GM23338 (cell line): Measurements from ENCODE around the gene SSTR1. TPM values are rescaled to one million over a fixed set of nuclear protein-coding genes. Genes with fewer than 3 reads are reported as not detected.

Source experiments
- ATAC-seq: fragments of 200-7000 bp; cut with Tn5 transposase; 3 replicates; pipeline ENCODE4 v1.9.1; 2020
- DNase-seq: peaks from one replicate; pipeline ENCODE4 v3.0.0-alpha.2; 2015; ENCODE audit warnings: low spot score
- H2AFZ ChIP-seq: fragments of 200-600 bp; sonication (generic); 2 replicates; pipeline ENCODE4 v1.8.0; 2016; ENCODE audit warnings: antibody characterized with exemption, mild to moderate bottlenecking, moderate library complexity
- H3F3A ChIP-seq: fragments of 200-600 bp; sonication (generic); replicated peaks from 2 replicates; pipeline ENCODE4 v1.8.0; 2017; ENCODE audit warnings: antibody characterized with exemption, mixed run types, low read depth
- H3K27ac ChIP-seq: fragments of 200-600 bp; sonication (generic); 2 replicates; pipeline ENCODE4 v1.6.1; 2016; ENCODE audit warnings: low read depth
- H3K27me3 ChIP-seq: fragments of 200-600 bp; sonication (generic); 2 replicates; pipeline ENCODE4 v1.8.0; 2016; ENCODE audit warnings: mild to moderate bottlenecking, mixed run types, moderate library complexity; ENCODE audit not compliant: insufficient read depth
- H3K36me3 ChIP-seq: fragments of 200-600 bp; sonication (generic); 2 replicates; pipeline ENCODE4 v1.8.0; 2016; ENCODE audit warnings: mild to moderate bottlenecking; ENCODE audit not compliant: insufficient read depth
- H3K4me1 ChIP-seq: fragments of 200-600 bp; sonication (generic); 2 replicates; pipeline ENCODE4 v1.8.0; 2016; ENCODE audit warnings: mild to moderate bottlenecking, moderate library complexity; ENCODE audit not compliant: insufficient read depth
- H3K4me2 ChIP-seq: fragments of 200-600 bp; sonication (generic); 2 replicates; pipeline ENCODE4 v1.7.1; 2017; ENCODE audit warnings: mixed run types
- H3K4me3 ChIP-seq: fragments of 200-600 bp; sonication (generic); 2 replicates; pipeline ENCODE4 v1.6.1; 2016; ENCODE audit warnings: mixed run types
- H3K79me2 ChIP-seq: fragments of 200-600 bp; sonication (generic); replicated peaks from 2 replicates; pipeline ENCODE4 v1.8.0; 2017; ENCODE audit warnings: mild to moderate bottlenecking; ENCODE audit not compliant: insufficient read depth
- H3K9me2 ChIP-seq: fragments of 200-600 bp; sonication (generic); 2 replicates; pipeline ENCODE4 v1.8.0; 2017; ENCODE audit not compliant: insufficient read depth
- H4K20me1 ChIP-seq: fragments of 200-600 bp; sonication (generic); replicated peaks from 2 replicates; pipeline ENCODE4 v1.8.0; 2017; ENCODE audit warnings: mild to moderate bottlenecking; ENCODE audit not compliant: insufficient read depth
- H3K27ac Mint-ChIP-seq: 2 replicates; pipeline ENCODE4 v1.8.0; 2020; ENCODE audit warnings: inconsistent platforms, mild to moderate bottlenecking, moderate library complexity, mixed read lengths
- H3K27me3 Mint-ChIP-seq: 3 replicates; pipeline ENCODE4 v1.8.0; 2022; ENCODE audit warnings: low read depth, mild to moderate bottlenecking, moderate library complexity, mixed read lengths, inconsistent platforms; ENCODE audit not compliant: insufficient read depth, poor library complexity
- H3K36me3 Mint-ChIP-seq: 3 replicates; pipeline ENCODE4 v1.8.0; 2021; ENCODE audit warnings: low read depth, mild to moderate bottlenecking, inconsistent platforms, moderate library complexity, mixed read lengths
- H3K4me1 Mint-ChIP-seq: 3 replicates; pipeline ENCODE4 v1.8.0; 2020; ENCODE audit warnings: mild to moderate bottlenecking, inconsistent platforms, mixed read lengths
- H3K4me3 Mint-ChIP-seq: 3 replicates; pipeline ENCODE4 v1.8.0; 2021; ENCODE audit warnings: moderate library complexity, mild to moderate bottlenecking, inconsistent platforms, mixed read lengths
- H3K9me3 Mint-ChIP-seq: 3 replicates; pipeline ENCODE4 v1.8.0; 2020; ENCODE audit warnings: moderate library complexity, mild to moderate bottlenecking, inconsistent platforms, mixed read lengths
- CREB1 ChIP-seq: fragments of 250-450 bp; sonication (Bioruptor Pico); IDR thresholded peaks from 2 replicates; pipeline ENCODE4 v1.5.0; 2020; ENCODE audit warnings: low read depth, mild to moderate bottlenecking, moderate library complexity
- CTCF ChIP-seq, 2 experiments: fragments of 200-600 bp in 1 of 2; sonication (generic) in 1 of 2; conservative IDR thresholded peaks; 2 replicates each; pipeline versions ENCODE4 v1.5.1 to v1.6.1; 2016 to 2017; ENCODE audit warnings: antibody characterized with exemption in 2 of 2, low read depth in 2 of 2, mild to moderate bottlenecking in 2 of 2, moderate library complexity in 1 of 2
- EZH2 ChIP-seq: fragments of 200-600 bp; sonication (generic); IDR thresholded peaks from one replicate; pipeline ENCODE4 v1.8.0; 2017; ENCODE audit warnings: antibody characterized with exemption, mild to moderate bottlenecking, low read depth; ENCODE audit not compliant: unreplicated experiment
- NANOG ChIP-seq: IDR thresholded peaks from 2 replicates; pipeline ENCODE4 v1.6.1; 2016; ENCODE audit warnings: antibody characterized with exemption, borderline replicate concordance
- POLR2AphosphoS5 ChIP-seq: IDR thresholded peaks from 2 replicates; pipeline ENCODE4 v1.6.1; 2016; ENCODE audit warnings: antibody characterized with exemption, low read depth
- REST ChIP-seq: IDR thresholded peaks from one replicate; pipeline ENCODE4 v1.6.1; 2018; ENCODE audit warnings: antibody characterized with exemption; ENCODE audit not compliant: unreplicated experiment
- STAT1 ChIP-seq: IDR thresholded peaks from one replicate; pipeline ENCODE4 v1.6.1; 2016; ENCODE audit warnings: antibody characterized with exemption; ENCODE audit not compliant: unreplicated experiment
- ZNF114 ChIP-seq: fragments of 250-450 bp; sonication (Bioruptor Pico); IDR thresholded peaks from 2 replicates; pipeline ENCODE4 v1.5.0; 2020; ENCODE audit warnings: mild to moderate bottlenecking, moderate library complexity
- ZNF462 ChIP-seq: fragments of 250-450 bp; sonication (Bioruptor Pico); IDR thresholded peaks from 2 replicates; pipeline ENCODE4 v1.5.0; 2020; ENCODE audit warnings: mild to moderate bottlenecking, moderate library complexity
- polyA plus RNA-seq: library from polyadenylated mRNA; unstranded; fragments of >200 nt; fragmentation: Nextera tagmentation; extraction: Ambion mirVana; gene quantifications from 2 replicates; pipeline ENCODE4 v1.2.1, GENCODE V29; 2016
- total RNA-seq: library from RNA; depleted of rRNA; stranded (reverse); fragments of >200 nt; shearing (Covaris generic); gene quantifications from 2 replicates; pipeline ENCODE4 v1.2.3, GENCODE V29; 2014

SSTR1 gene
- total and polyA plus RNA-seq, 2 experiments from 2014 or later, result 0.42 to 0.80 TPM

- TF ChIP-seq STAT1, result no peak
- no peak for TF ChIP-seq EZH2
- TF ChIP-seq REST, result no peak
- no peak for TF ChIP-seq CTCF (conservative IDR thresholded peaks at IDR 0.05; ENCODE audit: low read depth in 2 of 2)
- no peak for TF ChIP-seq CREB1 (CRISPR knock-in tag)
- TF ChIP-seq ZNF114, result no peak
- TF ChIP-seq POLR2AphosphoS5, result no peak
Measured at GRCh38 chr14:38187528-38187927, 20.2 kb upstream of the SSTR1 start (continued).

GRCh38 chr14:38189930-38190726, 17.6 kb upstream of the SSTR1 start:
- Histone ChIP-seq H4K20me1 (0 out of 2 replicates have a peak, but pooled peaks cover 4% of the 10 kb centered on the region), H2AFZ (no peak overlapping the region), H3K27me3 (no peaks in the 10 kb centered on the region), H3K4me2 (peak overlapping the region; percentile 64), H3F3A (peaks cover 16% of the 10 kb centered on the region), H3K4me3 (peak overlapping the region; percentile 90), H3K79me2 (peaks cover 44% of the 10 kb centered on the region), H3K4me1 (peaks cover 31% of the 10 kb centered on the region), H3K36me3 (peaks cover 21% of the 10 kb centered on the region), H3K27ac (peak overlapping the region; percentile 98), H3K9me2 (0 out of 2 replicates have a peak, but pooled peaks cover 3% of the 10 kb centered on the region)
- peaks cover 60% of the 10 kb centered on the region for H3K36me3 Mint-ChIP-seq
- peak; percentile 87 for ATAC-seq
- TF ChIP-seq NANOG, result peak; percentile 74
- TF ChIP-seq ZNF462 (CRISPR knock-in tag), result no peak; the same call in 1 of the 2 replicates
- peak; percentile 70 for DNase-seq
- peaks cover 32% of the 10 kb centered on the region for H3K27me3 Mint-ChIP-seq
- H3K27ac Mint-ChIP-seq, result peak overlapping the region; percentile 96
- peak overlapping the region; percentile 98 for H3K4me3 Mint-ChIP-seq
- peaks cover 24% of the 10 kb centered on the region for H3K9me3 Mint-ChIP-seq
- H3K4me1 Mint-ChIP-seq, result peaks cover 54% of the 10 kb centered on the region
